Liver (tissue), 3 donors: Measurements from ENCODE around the gene COL23A1.

Experiments used
- EGR1 ChIP-seq, 2 donors: IDR thresholded peaks; 2 replicates each; pipeline ENCODE4 v1.6.1; 2016 to 2018; ENCODE audit warnings: antibody characterized with exemption in 2 of 2, low read depth in 2 of 2
- FOXA1 ChIP-seq: IDR thresholded peaks from 2 replicates; pipeline ENCODE4 v1.6.1; 2016; ENCODE audit warnings: antibody characterized with exemption
- GABPA ChIP-seq, 2 donors: IDR thresholded peaks in 1 of 2; conservative IDR thresholded peaks in 1 of 2; 2 replicates each; pipeline ENCODE4 v1.6.1; 2016; ENCODE audit warnings: antibody characterized with exemption in 2 of 2, mild to moderate bottlenecking in 1 of 2, moderate library complexity in 1 of 2
- JUND ChIP-seq, 2 donors: IDR thresholded peaks; 2 replicates each; pipeline ENCODE4 v1.6.1; 2016; ENCODE audit warnings: antibody characterized with exemption in 2 of 2
- RAD21 ChIP-seq, 2 donors: IDR thresholded peaks; 2 replicates each; pipeline ENCODE4 v1.6.1; 2016; ENCODE audit warnings: antibody characterized with exemption in 2 of 2, mild to moderate bottlenecking in 2 of 2
- RXRA ChIP-seq, 2 donors: IDR thresholded peaks; 2 replicates each; pipeline ENCODE4 v1.6.1; 2017 to 2018; ENCODE audit warnings: antibody characterized with exemption in 2 of 2, mild to moderate bottlenecking in 1 of 2
- SP1 ChIP-seq: IDR thresholded peaks from 2 replicates; pipeline ENCODE4 v1.6.1; 2018; ENCODE audit warnings: antibody characterized with exemption, mild to moderate bottlenecking
- TAF1 ChIP-seq: conservative IDR thresholded peaks from 2 replicates; pipeline ENCODE4 v1.6.1; 2016; ENCODE audit warnings: antibody characterized with exemption, mild to moderate bottlenecking
- YY1 ChIP-seq: IDR thresholded peaks from 2 replicates; pipeline ENCODE4 v1.6.1; 2016; ENCODE audit warnings: antibody characterized with exemption, mild to moderate bottlenecking
- TF ChIP-seq, protein P1 (sequence below): fragments of 150-350 bp; IDR thresholded peaks from 2 replicates; pipeline ENCODE4 v1.5.1; 2017; ENCODE audit warnings: improper control_type of control experiment, low read depth, low read length; ENCODE audit not compliant: missing input control
- TF ChIP-seq, protein P2 (sequence below): IDR thresholded peaks from 2 replicates; pipeline ENCODE4 v1.6.1; 2016; ENCODE audit warnings: antibody characterized with exemption, mild to moderate bottlenecking
- TF ChIP-seq, protein P3 (sequence below): IDR thresholded peaks from 2 replicates; pipeline ENCODE4 v1.6.1; 2016; ENCODE audit warnings: antibody characterized with exemption
- TF ChIP-seq, protein P4 (sequence below): IDR thresholded peaks from 2 replicates; pipeline ENCODE4 v1.6.1; 2016; ENCODE audit warnings: antibody characterized with exemption
- TF ChIP-seq, protein P5 (sequence below): IDR thresholded peaks from 2 replicates; pipeline ENCODE4 v1.6.1; 2016; ENCODE audit warnings: antibody characterized with exemption
- donor health status: healthy.
- donor health status: healthy.

DNA sequence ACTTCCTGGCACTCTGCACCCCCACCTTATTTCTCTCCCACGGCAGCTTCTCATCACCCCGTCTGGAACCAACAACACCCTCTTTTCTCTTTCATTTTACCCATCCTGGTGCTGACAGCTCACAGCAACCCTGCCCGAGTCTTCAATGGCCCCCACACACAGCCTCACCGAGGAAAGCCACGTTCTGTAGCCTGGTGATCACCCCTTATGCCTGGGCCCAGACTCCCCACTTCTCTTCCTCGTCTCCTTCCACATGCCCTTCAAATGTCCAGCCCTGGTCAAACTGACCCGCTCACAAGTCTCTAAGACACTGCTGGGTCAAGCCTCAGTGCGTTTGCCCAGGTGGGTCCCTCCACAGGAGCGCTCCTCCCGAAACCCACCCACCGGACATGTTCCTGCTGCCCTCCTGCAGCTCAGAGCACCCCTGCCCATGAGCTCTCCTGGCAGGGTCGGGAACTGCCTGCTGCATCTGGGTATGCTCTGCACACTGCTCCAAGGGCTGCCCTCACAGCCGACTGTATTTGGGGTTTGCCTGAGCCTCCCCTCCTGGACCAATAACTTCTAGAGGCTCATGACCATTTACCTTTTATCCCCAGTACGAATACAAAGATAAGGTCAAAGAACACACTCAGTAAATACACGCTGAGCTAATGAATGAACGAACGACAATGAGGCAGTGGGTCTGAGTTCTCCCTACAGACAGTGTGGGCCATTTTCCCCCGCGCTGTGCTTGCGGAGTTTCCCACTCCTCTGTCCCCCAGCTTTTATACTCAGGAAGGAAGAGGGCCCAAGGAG, 202.9 kb downstream of the COL23A1 start:
- TF ChIP-seq, protein P1, sequence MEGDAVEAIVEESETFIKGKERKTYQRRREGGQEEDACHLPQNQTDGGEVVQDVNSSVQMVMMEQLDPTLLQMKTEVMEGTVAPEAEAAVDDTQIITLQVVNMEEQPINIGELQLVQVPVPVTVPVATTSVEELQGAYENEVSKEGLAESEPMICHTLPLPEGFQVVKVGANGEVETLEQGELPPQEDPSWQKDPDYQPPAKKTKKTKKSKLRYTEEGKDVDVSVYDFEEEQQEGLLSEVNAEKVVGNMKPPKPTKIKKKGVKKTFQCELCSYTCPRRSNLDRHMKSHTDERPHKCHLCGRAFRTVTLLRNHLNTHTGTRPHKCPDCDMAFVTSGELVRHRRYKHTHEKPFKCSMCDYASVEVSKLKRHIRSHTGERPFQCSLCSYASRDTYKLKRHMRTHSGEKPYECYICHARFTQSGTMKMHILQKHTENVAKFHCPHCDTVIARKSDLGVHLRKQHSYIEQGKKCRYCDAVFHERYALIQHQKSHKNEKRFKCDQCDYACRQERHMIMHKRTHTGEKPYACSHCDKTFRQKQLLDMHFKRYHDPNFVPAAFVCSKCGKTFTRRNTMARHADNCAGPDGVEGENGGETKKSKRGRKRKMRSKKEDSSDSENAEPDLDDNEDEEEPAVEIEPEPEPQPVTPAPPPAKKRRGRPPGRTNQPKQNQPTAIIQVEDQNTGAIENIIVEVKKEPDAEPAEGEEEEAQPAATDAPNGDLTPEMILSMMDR = no peak
- TF ChIP-seq EGR1 (IDR thresholded peaks at IDR 0.05; ENCODE audit: low read depth in 2 of 2) (no peak), RAD21 (IDR thresholded peaks at IDR 0.05) (no peak), GABPA (IDR thresholded peaks at IDR 0.05 in 1 of 2, conservative IDR thresholded peaks at IDR 0.05 in 1 of 2) (no peak), JUND (IDR thresholded peaks at IDR 0.05) (no peak), SP1 (no peak), FOXA1 (no peak), YY1 (no peak), TAF1 (no peak), RXRA (IDR thresholded peaks at IDR 0.05) (no peak)
- TF ChIP-seq, protein P2, sequence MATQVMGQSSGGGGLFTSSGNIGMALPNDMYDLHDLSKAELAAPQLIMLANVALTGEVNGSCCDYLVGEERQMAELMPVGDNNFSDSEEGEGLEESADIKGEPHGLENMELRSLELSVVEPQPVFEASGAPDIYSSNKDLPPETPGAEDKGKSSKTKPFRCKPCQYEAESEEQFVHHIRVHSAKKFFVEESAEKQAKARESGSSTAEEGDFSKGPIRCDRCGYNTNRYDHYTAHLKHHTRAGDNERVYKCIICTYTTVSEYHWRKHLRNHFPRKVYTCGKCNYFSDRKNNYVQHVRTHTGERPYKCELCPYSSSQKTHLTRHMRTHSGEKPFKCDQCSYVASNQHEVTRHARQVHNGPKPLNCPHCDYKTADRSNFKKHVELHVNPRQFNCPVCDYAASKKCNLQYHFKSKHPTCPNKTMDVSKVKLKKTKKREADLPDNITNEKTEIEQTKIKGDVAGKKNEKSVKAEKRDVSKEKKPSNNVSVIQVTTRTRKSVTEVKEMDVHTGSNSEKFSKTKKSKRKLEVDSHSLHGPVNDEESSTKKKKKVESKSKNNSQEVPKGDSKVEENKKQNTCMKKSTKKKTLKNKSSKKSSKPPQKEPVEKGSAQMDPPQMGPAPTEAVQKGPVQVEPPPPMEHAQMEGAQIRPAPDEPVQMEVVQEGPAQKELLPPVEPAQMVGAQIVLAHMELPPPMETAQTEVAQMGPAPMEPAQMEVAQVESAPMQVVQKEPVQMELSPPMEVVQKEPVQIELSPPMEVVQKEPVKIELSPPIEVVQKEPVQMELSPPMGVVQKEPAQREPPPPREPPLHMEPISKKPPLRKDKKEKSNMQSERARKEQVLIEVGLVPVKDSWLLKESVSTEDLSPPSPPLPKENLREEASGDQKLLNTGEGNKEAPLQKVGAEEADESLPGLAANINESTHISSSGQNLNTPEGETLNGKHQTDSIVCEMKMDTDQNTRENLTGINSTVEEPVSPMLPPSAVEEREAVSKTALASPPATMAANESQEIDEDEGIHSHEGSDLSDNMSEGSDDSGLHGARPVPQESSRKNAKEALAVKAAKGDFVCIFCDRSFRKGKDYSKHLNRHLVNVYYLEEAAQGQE = no peak
- TF ChIP-seq, protein P3, sequence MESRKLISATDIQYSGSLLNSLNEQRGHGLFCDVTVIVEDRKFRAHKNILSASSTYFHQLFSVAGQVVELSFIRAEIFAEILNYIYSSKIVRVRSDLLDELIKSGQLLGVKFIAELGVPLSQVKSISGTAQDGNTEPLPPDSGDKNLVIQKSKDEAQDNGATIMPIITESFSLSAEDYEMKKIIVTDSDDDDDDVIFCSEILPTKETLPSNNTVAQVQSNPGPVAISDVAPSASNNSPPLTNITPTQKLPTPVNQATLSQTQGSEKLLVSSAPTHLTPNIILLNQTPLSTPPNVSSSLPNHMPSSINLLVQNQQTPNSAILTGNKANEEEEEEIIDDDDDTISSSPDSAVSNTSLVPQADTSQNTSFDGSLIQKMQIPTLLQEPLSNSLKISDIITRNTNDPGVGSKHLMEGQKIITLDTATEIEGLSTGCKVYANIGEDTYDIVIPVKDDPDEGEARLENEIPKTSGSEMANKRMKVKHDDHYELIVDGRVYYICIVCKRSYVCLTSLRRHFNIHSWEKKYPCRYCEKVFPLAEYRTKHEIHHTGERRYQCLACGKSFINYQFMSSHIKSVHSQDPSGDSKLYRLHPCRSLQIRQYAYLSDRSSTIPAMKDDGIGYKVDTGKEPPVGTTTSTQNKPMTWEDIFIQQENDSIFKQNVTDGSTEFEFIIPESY = no peak
- TF ChIP-seq, protein P4, sequence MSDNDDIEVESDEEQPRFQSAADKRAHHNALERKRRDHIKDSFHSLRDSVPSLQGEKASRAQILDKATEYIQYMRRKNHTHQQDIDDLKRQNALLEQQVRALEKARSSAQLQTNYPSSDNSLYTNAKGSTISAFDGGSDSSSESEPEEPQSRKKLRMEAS = no peak
- TF ChIP-seq, protein P5, sequence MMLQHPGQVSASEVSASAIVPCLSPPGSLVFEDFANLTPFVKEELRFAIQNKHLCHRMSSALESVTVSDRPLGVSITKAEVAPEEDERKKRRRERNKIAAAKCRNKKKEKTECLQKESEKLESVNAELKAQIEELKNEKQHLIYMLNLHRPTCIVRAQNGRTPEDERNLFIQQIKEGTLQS = no peak
